HEK293T (cell line): ENCODE data around the gene RBMS2.
"Not testable (repeated sequence)": the region's sequence is repeated elsewhere in the genome, so short reads cannot be mapped to it uniquely, and the experiment has no call there.

Experiments
- CTCF ChIA-PET: fragments of 350-600 bp; formaldehyde crosslinking; extraction: SDS; loops from one replicate; lab custom pipeline; 2021; ENCODE audit warnings: antibody characterized with exemption, inconsistent platforms; lab: Yijun Ruan, JAX
- POLR2A ChIA-PET: fragments of 350-600 bp; formaldehyde crosslinking; extraction: SDS; loops from one replicate; lab custom pipeline; 2020; ENCODE audit warnings: antibody characterized with exemption, inconsistent platforms; lab: Yijun Ruan, JAX
- DNase-seq: peaks from one replicate; pipeline ENCODE4 v3.0.0; 2012; ENCODE audit warnings: mixed read lengths; ENCODE audit errors: extremely low spot score
- ARNT ChIP-seq: fragments of 450-650 bp; IDR thresholded peaks from 2 replicates; pipeline ENCODE4 v1.6.1; 2017; ENCODE audit warnings: mild to moderate bottlenecking
- BHLHE40 ChIP-seq: fragments of 450-650 bp; IDR thresholded peaks from 2 replicates; pipeline ENCODE4 v1.6.1; 2016; ENCODE audit warnings: mild to moderate bottlenecking, moderate library complexity, borderline replicate concordance
- CTBP1 ChIP-seq: fragments of 450-650 bp; IDR thresholded peaks from 2 replicates; pipeline ENCODE4 v1.6.1; 2016; ENCODE audit warnings: borderline replicate concordance
- ELF4 ChIP-seq: fragments of 450-650 bp; IDR thresholded peaks from 2 replicates; pipeline ENCODE4 v1.6.1; 2017; ENCODE audit warnings: antibody characterized with exemption
- FOXA1 ChIP-seq: fragments of 450-650 bp; IDR thresholded peaks from 2 replicates; pipeline ENCODE4 v1.6.1; 2016; ENCODE audit warnings: mild to moderate bottlenecking
- FOXK2 ChIP-seq: fragments of 450-650 bp; IDR thresholded peaks from 2 replicates; pipeline ENCODE4 v1.6.1; 2016; ENCODE audit warnings: mild to moderate bottlenecking
- FOXM1 ChIP-seq: fragments of 450-650 bp; IDR thresholded peaks from 2 replicates; pipeline ENCODE4 v1.6.1; 2017; ENCODE audit warnings: mild to moderate bottlenecking, borderline replicate concordance
- HDGF ChIP-seq: fragments of 450-650 bp; IDR thresholded peaks from 2 replicates; pipeline ENCODE4 v1.6.1; 2017; ENCODE audit warnings: antibody characterized with exemption, borderline replicate concordance
- L3MBTL2 ChIP-seq: fragments of 450-650 bp; conservative IDR thresholded peaks from 2 replicates; pipeline ENCODE4 v1.6.1; 2016; ENCODE audit warnings: mild to moderate bottlenecking
- LEF1 ChIP-seq: fragments of 450-650 bp; IDR thresholded peaks from 2 replicates; pipeline ENCODE4 v1.6.1; 2017; ENCODE audit warnings: mild to moderate bottlenecking, borderline replicate concordance
- NFRKB ChIP-seq: fragments of 450-650 bp; IDR thresholded peaks from 2 replicates; pipeline ENCODE4 v1.6.1; 2016; ENCODE audit warnings: mild to moderate bottlenecking, moderate library complexity
- PKNOX1 ChIP-seq: fragments of 450-650 bp; IDR thresholded peaks from 2 replicates; pipeline ENCODE4 v1.6.1; 2016
- SP1 ChIP-seq: fragments of 450-650 bp; IDR thresholded peaks from 2 replicates; pipeline ENCODE4 v1.6.1; 2017
- SUZ12 ChIP-seq: fragments of 450-650 bp; IDR thresholded peaks from 2 replicates; pipeline ENCODE4 v1.6.1; 2016; ENCODE audit warnings: mild to moderate bottlenecking
- TARDBP ChIP-seq: fragments of 450-650 bp; IDR thresholded peaks from 2 replicates; pipeline ENCODE4 v1.6.1; 2016
- ZNF384 ChIP-seq: fragments of 450-650 bp; IDR thresholded peaks from 2 replicates; pipeline ENCODE4 v1.6.1; 2016

RBMS2 gene

GRCh38 chr12:56565510-56566101 is 44.0 kb downstream of the RBMS2 start:
- no peak for DNase-seq
- ChIA-PET CTCF (no interaction called here), POLR2A (no interaction called here)
- TF ChIP-seq PKNOX1 (no peak), FOXA1 (no peak), HDGF (no peak)

GRCh38 chr12:56568146-56568545 is 46.5 kb downstream of the RBMS2 start:
- ChIA-PET CTCF (no interaction called here), POLR2A (no interaction called here)
- no peak for DNase-seq
- TF ChIP-seq FOXK2: no peak
- TF ChIP-seq ELF4: no peak
- no peak for TF ChIP-seq HDGF
- TF ChIP-seq SUZ12: no peak
- no peak for TF ChIP-seq NFRKB
- no peak for TF ChIP-seq TARDBP
- TF ChIP-seq BHLHE40: no peak
- TF ChIP-seq SP1: no peak
- no peak for TF ChIP-seq ARNT

GRCh38 chr12:56571121-56571520 is 49.5 kb downstream of the RBMS2 start:
- POLR2A ChIA-PET: no interaction called here
- CTCF ChIA-PET: no interaction called here
- DNase-seq: no peak
- TF ChIP-seq SUZ12 (no peak), ZNF384 (no peak), SP1 (no peak), FOXA1 (no peak), ARNT (no peak), FOXK2 (no peak), FOXM1 (no peak), ELF4 (no peak), PKNOX1 (no peak), LEF1 (no peak), L3MBTL2 (no peak), NFRKB (no peak)

- CTCF ChIA-PET: interaction anchor here (0.6 kb wide), 1 partner anchor 64 kb away, joined by 3 read pairs; no protein-coding TSS in a partner anchor
- TF ChIP-seq ELF4: no peak
- TF ChIP-seq FOXM1: no peak
- TF ChIP-seq ARNT: no peak
- TF ChIP-seq SP1: no peak
- no peak for TF ChIP-seq FOXA1
- no peak for TF ChIP-seq SUZ12
- DNase-seq: no peak
- POLR2A ChIA-PET: no interaction called here
These were observed 50.7 kb downstream of the RBMS2 start for GRCh38 chr12:56572288-56572687.

GRCh38 chr12:56574210-56574609 is 52.6 kb downstream of the RBMS2 start:
- no peak for TF ChIP-seq ARNT
- ChIA-PET CTCF (interaction anchor here (1.0 kb wide), 1 partner anchor 15 kb away, joined by 4 read pairs; no protein-coding TSS in a partner anchor), POLR2A (interaction anchor here (1.0 kb wide), 1 partner anchor 53 kb away, joined by 4 read pairs; the partner anchor contains the start of gene RBMS2)
- no peak for DNase-seq

GRCh38 chr12:56577248-56577647 is 55.6 kb downstream of the RBMS2 start:
- POLR2A ChIA-PET, DNase-seq: not testable (repeated sequence)
- CTCF ChIA-PET: interaction anchor here (1.1 kb wide), 1 partner anchor 63 kb away, joined by 3 read pairs; no protein-coding TSS in a partner anchor

- DNase-seq: no peak
- no peak for TF ChIP-seq FOXA1
- no peak for TF ChIP-seq NFRKB
- TF ChIP-seq BHLHE40: no peak
- TF ChIP-seq FOXM1: no peak
- no peak for TF ChIP-seq PKNOX1
- TF ChIP-seq HDGF: no peak
- no peak for TF ChIP-seq SP1
- no peak for TF ChIP-seq TARDBP
- TF ChIP-seq ELF4: no peak
- no peak for TF ChIP-seq CTBP1
- TF ChIP-seq FOXK2: no peak
- no peak for TF ChIP-seq L3MBTL2
- no peak for TF ChIP-seq ZNF384
- no peak for TF ChIP-seq SUZ12
- no peak for TF ChIP-seq ARNT
- TF ChIP-seq LEF1: no peak
- POLR2A ChIA-PET: no interaction called here
- CTCF ChIA-PET: interaction anchor here (1.0 kb wide), 1 partner anchor 65 kb away, joined by 4 read pairs; no protein-coding TSS in a partner anchor
These were observed 57.4 kb downstream of the RBMS2 start for GRCh38 chr12:56578983-56579546.
